Measurements from ENCODE around the gene YEATS2. TPM values are rescaled to one million over a fixed set of nuclear protein-coding genes. Genes with fewer than 3 reads are reported as not detected.

The YEATS2 gene
- total and polyA plus RNA-seq, 2 experiments from 2014 or later: 15.2 to 72.8 TPM

- Mint-ChIP-seq H3K27ac (no peak overlapping the region), H3K4me1 (no peaks in the 10 kb centered on the region), H3K36me3 (ENCODE audit: low read depth) (peaks cover 91% of the 10 kb centered on the region), H3K27me3 (ENCODE audit: insufficient read depth, low read depth, poor library complexity) (peaks cover 7% of the 10 kb centered on the region), H3K4me3 (no peak overlapping the region), H3K9me3 (no peaks in the 10 kb centered on the region; the same call in 2 of the 3 replicates)
- no peak for DNase-seq (ENCODE audit: low spot score)
- H3K9me2 ChIP-seq (ENCODE audit: insufficient read depth): no peaks in the 10 kb centered on the region
- ATAC-seq: no peak
- peaks cover 7% of the 10 kb centered on the region for H4K20me1 ChIP-seq (replicated peaks; ENCODE audit: insufficient read depth)
- no peak overlapping the region for H3K4me2 ChIP-seq
- no peaks in the 10 kb centered on the region for H3K79me2 ChIP-seq (replicated peaks; ENCODE audit: insufficient read depth)
- H3K27me3 ChIP-seq (ENCODE audit: insufficient read depth): no peaks in the 10 kb centered on the region
- no peaks in the 10 kb centered on the region for H3K4me1 ChIP-seq (ENCODE audit: insufficient read depth)
- TF ChIP-seq JUNB (IDR thresholded peaks at IDR 0.05; ENCODE audit: unreplicated experiment) (no peak), REST (IDR thresholded peaks at IDR 0.05; ENCODE audit: unreplicated experiment) (no peak), STAT1 (IDR thresholded peaks at IDR 0.05; ENCODE audit: unreplicated experiment) (no peak), POLR2AphosphoS5 (IDR thresholded peaks at IDR 0.05; ENCODE audit: low read depth) (no peak), ZNF114 (CRISPR knock-in tag; IDR thresholded peaks at IDR 0.05) (no peak), CREB1 (CRISPR knock-in tag; IDR thresholded peaks at IDR 0.05; ENCODE audit: low read depth) (no peak), ZNF462 (CRISPR knock-in tag; IDR thresholded peaks at IDR 0.05) (no peak), ZNF331 (CRISPR knock-in tag; IDR thresholded peaks at IDR 0.05; ENCODE audit: low read depth) (no peak), EZH2 (IDR thresholded peaks at IDR 0.05; ENCODE audit: low read depth, unreplicated experiment) (no peak), CTCF (conservative IDR thresholded peaks at IDR 0.05; ENCODE audit: low read depth in 2 of 2) (no peak), ETS1 (IDR thresholded peaks at IDR 0.05) (no peak)
- H3K4me3 ChIP-seq: no peak overlapping the region
- H3K27ac ChIP-seq (ENCODE audit: low read depth): no peak overlapping the region
- H3K36me3 ChIP-seq (ENCODE audit: insufficient read depth): peaks cover 63% of the 10 kb centered on the region
- no peak overlapping the region for H2AFZ ChIP-seq
- no peaks in the 10 kb centered on the region; the same call in 1 of the 2 replicates for H3F3A ChIP-seq (replicated peaks; ENCODE audit: low read depth)
These were observed 110.3 kb downstream of the YEATS2 start for GRCh38 chr3:183807881-183808280.

All from GM23338 (cell line).